Gastrocnemius medialis (tissue), 4 donors: Measurements from ENCODE around the gene AK8.

Experiments
- CTCF ChIP-seq, 5 experiments: fragments of 450-650 bp in 3 of 5; fragments of 200-600 bp in 2 of 5; sonication (generic) in 2 of 5; IDR thresholded peaks in 4 of 5; conservative IDR thresholded peaks in 1 of 5; 1 replicate in 4 of 5; 2 replicates in 1 of 5; pipeline ENCODE4 v1.5.1; 2016 to 2019; ENCODE audit warnings: antibody characterized with exemption in 5 of 5, mild to moderate bottlenecking in 3 of 5, moderate library complexity in 3 of 5
- POLR2A ChIP-seq, 2 donors: fragments of 450-650 bp; IDR thresholded peaks; one replicate each; pipeline ENCODE4 v1.6.1; 2017; ENCODE audit warnings: antibody characterized with exemption in 2 of 2, mild to moderate bottlenecking in 2 of 2, moderate library complexity in 2 of 2

- TF ChIP-seq POLR2A (IDR thresholded peaks at IDR 0.05) (no peak), CTCF (IDR thresholded peaks at IDR 0.05 in 4 of 5, conservative IDR thresholded peaks at IDR 0.05 in 1 of 5) (no peak)
Observed at GRCh38 chr9:132708239-132708638, 169.8 kb downstream of the AK8 start.
